HepG2 (cell line): ENCODE measurements around the gene DARS2. TPM values are rescaled to one million over a fixed set of nuclear protein-coding genes. Genes with fewer than 3 reads are reported as not detected.

ENCODE experiments used
- ATAC-seq: fragments of 200-7000 bp; cut with Tn5 transposase; 3 replicates; pipeline ENCODE4 v1.9.1; 2020; ENCODE audit warnings: mild to moderate bottlenecking, moderate library complexity
- BruUV-seq: library from RNA; stranded (reverse); fragments of 400-500 nt; replicated peaks from 2 replicates; lab custom pipeline; 2021; lab: Mats Ljungman, UMichigan
- CTCF ChIA-PET: fragments of 300-600 bp; formaldehyde crosslinking; extraction: SDS; loops from one replicate; lab custom pipeline; 2021; ENCODE audit warnings: low total read pairs, inconsistent platforms, low intra/inter-chr PET ratio; lab: Yijun Ruan, JAX
- POLR2A ChIA-PET: fragments of 350-600 bp; sonication (Branson Sonifier 250); formaldehyde crosslinking; loops from one replicate; lab custom pipeline; 2020; ENCODE audit warnings: antibody characterized with exemption, inconsistent platforms; lab: Yijun Ruan, JAX
- DNase-seq: peaks from one replicate; pipeline ENCODE4 v3.0.0-alpha.2; 2015; ENCODE audit warnings: low spot score
- FAIRE-seq: peaks from 3 replicates; lab custom pipeline; 2011; peaks lifted over from hg19 to GRCh38; lab: Jason Lieb, UNC
- H2AFZ ChIP-seq: one replicate; pipeline ENCODE4 v1.6.1; 2011; ENCODE audit warnings: low read length, inconsistent platforms
- H3K27ac ChIP-seq: fragments of 300-600 bp; 3 replicates; pipeline ENCODE4 v1.8.0; 2011; ENCODE audit warnings: mixed run types, mild to moderate bottlenecking, mixed read lengths, low read length, inconsistent platforms; ENCODE audit not compliant: insufficient read depth; ENCODE audit errors: extremely low read length
- H3K27me3 ChIP-seq, 2 experiments: fragments of 200-600 bp in 1 of 2; 2 replicates in 1 of 2; 3 replicates in 1 of 2; pipeline versions ENCODE4 v1.6.0 to v1.8.0; 2011; ENCODE audit warnings: low read length in 2 of 2, mild to moderate bottlenecking in 2 of 2, moderate library complexity in 2 of 2, inconsistent platforms in 1 of 2; ENCODE audit not compliant: insufficient read depth in 2 of 2, control insufficient read depth in 1 of 2
- H3K36me3 ChIP-seq, 2 experiments: fragments of 200-600 bp in 1 of 2; replicated peaks in 1 of 2; 2 replicates in 1 of 2; 3 replicates in 1 of 2; pipeline versions ENCODE4 v1.5.1 to v1.8.0; 2011; ENCODE audit warnings: low read length in 2 of 2, inconsistent platforms in 1 of 2; ENCODE audit not compliant: insufficient read depth in 2 of 2, control insufficient read depth in 1 of 2
- H3K4me1 ChIP-seq: 2 replicates; pipeline ENCODE4 v1.5.1; 2012; ENCODE audit warnings: low read length, inconsistent platforms; ENCODE audit not compliant: insufficient read depth
- H3K4me2 ChIP-seq: 2 replicates; pipeline ENCODE4 v1.6.0; 2011; ENCODE audit warnings: low read depth, low read length, inconsistent platforms
- H3K4me3 ChIP-seq, 3 experiments: fragments of 200-600 bp in 1 of 3; sonication (generic), shearing (Covaris generic) in 1 of 3; replicated peaks in 1 of 3; 2 replicates each; pipeline ENCODE4 v1.5.1; 2011 to 2016; ENCODE audit warnings: low read length in 3 of 3, inconsistent platforms in 2 of 3, low read depth in 2 of 3, mild to moderate bottlenecking in 2 of 3, control low read depth in 1 of 3, mixed read lengths in 1 of 3; ENCODE audit not compliant: insufficient read depth in 1 of 3
- H3K79me2 ChIP-seq: one replicate; pipeline ENCODE4 v1.6.1; 2011; ENCODE audit warnings: low read length, inconsistent platforms; ENCODE audit not compliant: insufficient read depth
- H3K9ac ChIP-seq: 2 replicates; pipeline ENCODE4 v1.6.0; 2011; ENCODE audit warnings: mild to moderate bottlenecking, low read depth, low read length, inconsistent platforms; ENCODE audit not compliant: insufficient read depth
- H3K9me3 ChIP-seq: 2 replicates; pipeline ENCODE4 v1.5.1; 2012; ENCODE audit warnings: mild to moderate bottlenecking, low read length
- H4K20me1 ChIP-seq: 2 replicates; pipeline ENCODE4 v1.6.0; 2011; ENCODE audit warnings: inconsistent platforms, mild to moderate bottlenecking, low read length, moderate library complexity; ENCODE audit not compliant: insufficient read depth
- KDM6A ChIP-seq: IDR thresholded peaks from 2 replicates; pipeline ENCODE4 v1.6.1; 2016; ENCODE audit warnings: low read depth
- NR2F6 ChIP-seq, 2 experiments: IDR thresholded peaks; 2 replicates each; pipeline ENCODE4 v1.6.1; 2016; ENCODE audit warnings: antibody characterized with exemption in 1 of 2, mild to moderate bottlenecking in 1 of 2
- SALL1 ChIP-seq: sonication (generic); formaldehyde crosslinking; IDR thresholded peaks from 2 replicates; pipeline ENCODE4 v1.8.0; 2022; ENCODE audit warnings: mild to moderate bottlenecking, missing genetic modification reagents
- ZNF121 ChIP-seq: sonication (generic); formaldehyde crosslinking; IDR thresholded peaks from 2 replicates; pipeline ENCODE4 v1.5.0; 2020; ENCODE audit warnings: mild to moderate bottlenecking, missing genetic modification reagents
- ZNF770 ChIP-seq: sonication (generic); formaldehyde crosslinking; IDR thresholded peaks from 2 replicates; pipeline ENCODE4 v1.5.0; 2020; ENCODE audit warnings: mild to moderate bottlenecking, missing genetic modification reagents
- WGBS: methylation state at CpG from one replicate; pipeline ENCODE4 v1.1.6; 2017; ENCODE audit warnings: low lambda C conversion rate; 5-methylcytosine and 5-hydroxymethylcytosine counted together
- in situ Hi-C: cut with HindIII; loops from 2 replicates; pipeline ENCODE4 v1.10.0; 2017; ENCODE audit warnings: low pct_unique_long_range_greater_than_20kb; ENCODE audit not compliant: extremely low pct_ligation_motif_present
- intact Hi-C: fragments of 100-400 bp; cut with micrococcal nuclease; formaldehyde crosslinking; loops from one replicate; pipeline ENCODE4 v1.10.0; 2022; ENCODE audit not compliant: unreplicated experiment
- polyA plus RNA-seq, 8 experiments: library from polyadenylated mRNA; depleted of rRNA in 3 of 8; stranded (reverse) in 7 of 8; unstranded in 1 of 8; fragments of >200 nt; fragmentation: Illumina TruSeq in 4 of 8; extraction: Trizol in 4 of 8; gene quantifications; 2 replicates each; pipeline versions ENCODE4 v1.2.1 to v1.2.3, GENCODE V29; 2011 to 2016; ENCODE audit warnings: low read depth in 4 of 8, missing spikeins in 1 of 8, mixed read lengths in 1 of 8; ENCODE audit not compliant: insufficient read depth in 1 of 8
- total RNA-seq, 5 experiments: library from RNA; depleted of rRNA; stranded (reverse); fragments of >200 nt; fragmentation: Illumina TruSeq; extraction: Trizol; gene quantifications; 2 replicates each; pipeline ENCODE4 v1.2.3, GENCODE V29; 2016; ENCODE audit warnings: low read depth in 1 of 5

DARS2 gene
- total and polyA plus RNA-seq, 2 of the 13 experiments (the other 11 are each of a cell fraction or from before 2014, with no cell fraction given): 17.6 to 27.7 TPM

DNA sequence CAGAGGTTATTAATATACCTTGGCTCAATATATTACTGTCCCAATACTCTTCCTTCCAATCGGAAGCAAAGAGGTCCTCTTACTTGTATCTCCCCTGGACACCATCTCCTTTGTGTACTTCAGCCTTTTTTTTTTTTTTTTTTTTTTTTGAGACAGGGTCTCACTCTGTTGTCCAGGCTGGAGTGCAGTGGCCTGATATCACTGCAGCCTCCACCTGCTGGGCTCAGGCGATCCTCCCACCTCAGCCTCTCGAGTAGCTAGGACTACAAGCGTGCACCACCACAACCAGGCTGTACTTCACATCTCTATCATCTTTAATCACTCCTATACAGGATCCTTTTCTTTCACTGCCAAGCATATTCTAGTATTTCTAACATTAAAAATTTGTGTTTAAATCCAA lies 2.8 kb upstream of the DARS2 start:
- ChIA-PET CTCF (no interaction called here), POLR2A (no interaction called here)
- no peak overlapping the region for H3K4me3 ChIP-seq
- intact Hi-C loops (loop anchor here (10.0 kb wide), 1 partner anchor 1077 kb away; no protein-coding TSS in a partner anchor), in situ Hi-C loops (loop anchor here (5.0 to 10.0 kb wide), 2 partner anchors 107 to 399 kb away; partner anchors contain the start of gene KLHL20)
- H4K20me1 ChIP-seq: no peaks in the 10 kb centered on the region
- H3K4me2 ChIP-seq: no peak overlapping the region
- WGBS: 98% methylated on average over 4 of the region's 4 CpGs
- no peaks in the 10 kb centered on the region; a peak in 1 of 5 replicates for H3K27me3 ChIP-seq
- BruUV-seq: no TSS peak
- H3K79me2 ChIP-seq: peaks cover 47% of the 10 kb centered on the region
- peaks cover 35% of the 10 kb centered on the region for H3K4me1 ChIP-seq
- no peak overlapping the region for H2AFZ ChIP-seq
- H3K36me3 ChIP-seq: no peaks in the 10 kb centered on the region; a peak in 1 of 5 replicates
- no peak for DNase-seq
- no peaks in the 10 kb centered on the region for H3K9me3 ChIP-seq
- TF ChIP-seq KDM6A (CRISPR knock-in tag): no peak
- TF ChIP-seq ZNF121 (CRISPR knock-in tag): 0 out of 2 replicates have a peak, but pooled peaks have one; percentile 24
- no peak for TF ChIP-seq NR2F6 (IDR thresholded peaks at IDR 0.05)
- TF ChIP-seq NR2F6 (CRISPR knock-in tag; IDR thresholded peaks at IDR 0.05): no peak
- peak; percentile 56 for TF ChIP-seq ZNF770 (CRISPR knock-in tag)
- no peak for TF ChIP-seq SALL1 (CRISPR knock-in tag)
- no peak overlapping the region for H3K9ac ChIP-seq
- no peak for FAIRE-seq
- no peak overlapping the region for H3K27ac ChIP-seq
- ATAC-seq: no peak
